HT1080 (cell line): ENCODE data around the gene STMN3. TPM values are rescaled to one million over a fixed set of nuclear protein-coding genes. Genes with fewer than 3 reads are reported as not detected.

Source experiments
- DNase-seq: peaks from one replicate; pipeline ENCODE4 v3.0.0-alpha.2; 2015; ENCODE audit warnings: low read depth
- small RNA-seq: library from RNA; depleted of rRNA; stranded (forward); fragments of <200 nt; gene quantifications from one replicate; pipeline ENCODE3, GENCODE V24; 2014
- total RNA-seq: library from RNA; depleted of rRNA; stranded (reverse); fragments of >200 nt; shearing (Covaris generic); gene quantifications from 2 replicates; pipeline ENCODE4 v1.2.3, GENCODE V29; 2014; rRNA removed

STMN3 gene
- total RNA-seq, 1 experiment from 2014 or later: 33.2 TPM

DNA sequence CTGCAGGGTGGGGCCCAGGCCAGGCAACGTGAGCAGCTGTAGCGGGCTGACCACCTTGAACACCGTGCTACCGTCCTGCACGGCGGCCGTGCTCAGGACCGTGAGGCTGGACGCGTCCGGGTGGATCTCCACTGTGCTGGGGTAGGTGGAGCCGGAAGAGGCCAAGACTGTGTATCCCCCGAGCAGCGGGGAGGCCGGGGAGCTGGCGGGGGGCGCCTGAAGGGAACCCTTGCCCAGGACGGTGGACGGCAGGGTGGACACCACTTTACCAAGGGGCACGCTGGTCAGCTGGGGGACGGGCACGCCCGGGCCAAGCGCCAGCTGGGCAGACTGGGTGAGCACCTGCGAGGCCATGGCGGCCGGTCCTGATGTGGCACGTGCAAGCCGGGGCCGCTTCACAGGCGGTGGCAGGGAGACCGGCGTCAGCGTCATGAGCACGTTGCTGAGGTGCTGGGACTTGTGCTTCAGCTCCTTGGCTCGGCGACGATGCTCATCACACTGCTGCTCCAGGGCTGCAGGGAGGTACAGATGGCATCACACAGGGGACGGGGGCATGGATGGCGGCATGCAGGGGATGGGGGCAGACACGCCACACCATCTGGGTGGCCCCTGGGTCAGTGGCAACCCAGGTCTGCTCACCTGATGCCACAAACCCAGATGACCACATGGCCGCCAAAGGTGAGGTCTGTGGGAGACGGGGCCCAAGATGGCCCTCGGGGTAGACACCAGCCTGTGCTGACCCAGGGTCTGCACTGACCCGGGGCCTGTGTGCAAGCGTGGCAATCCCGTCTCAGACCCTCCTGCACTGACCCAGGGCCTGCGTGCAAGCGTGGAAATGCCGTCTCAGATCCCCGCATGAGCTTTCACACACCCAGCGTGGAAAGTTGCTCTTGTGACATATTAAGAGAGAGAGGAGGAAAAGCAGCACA lies 62.7 kb downstream of the STMN3 start:
- no peak for DNase-seq

Small RNA genes lying within 50 kb of the gene (small RNA-seq; reads per million reads assigned to genes)
- not detected for gene TNFRSF6B

Other genes with a start within 250 kb of the STMN3 start
- gene KCNQ2, start 180.8 kb downstream of the STMN3 start, total RNA-seq: under 0.01 and 0.23 TPM in 2 replicates
- gene EEF1A2, start 154.3 kb downstream of the STMN3 start, total RNA-seq: 203 and 276 TPM in 2 replicates
- 35.3 and 143 TPM in 2 replicates for gene PPDPF, start 132.7 kb downstream of the STMN3 start, total RNA-seq
- gene PTK6, start 116.0 kb downstream of the STMN3 start, total RNA-seq: not detected in 2 replicates
- gene SRMS, start 105.7 kb downstream of the STMN3 start, total RNA-seq: not detected in 2 replicates
- gene FNDC11, start 99.3 kb downstream of the STMN3 start, total RNA-seq: not detected in 2 replicates
- 10.8 and 11.7 TPM in 2 replicates for gene HELZ2, start 79.2 kb downstream of the STMN3 start, total RNA-seq
- gene GMEB2, start 26.3 kb downstream of the STMN3 start, total RNA-seq: 18.3 and 22.0 TPM in 2 replicates
- gene RTEL1, start 4.9 kb upstream of the STMN3 start, total RNA-seq: 13.1 and 19.3 TPM in 2 replicates
- gene TNFRSF6B, start 43.2 kb upstream of the STMN3 start, total RNA-seq: 5.9 and 7.2 TPM in 2 replicates
- 44.6 and 46.2 TPM in 2 replicates for gene ARFRP1, start 54.6 kb upstream of the STMN3 start, total RNA-seq
- 29.1 and 29.6 TPM in 2 replicates for gene ZGPAT, start 54.6 kb upstream of the STMN3 start, total RNA-seq
- 5.8 and 10.3 TPM in 2 replicates for gene LIME1, start 83.2 kb upstream of the STMN3 start, total RNA-seq
- gene SLC2A4RG, start 86.4 kb upstream of the STMN3 start, total RNA-seq: 39.8 and 49.2 TPM in 2 replicates
- gene ZBTB46, start 177.8 kb upstream of the STMN3 start, total RNA-seq: 0.19 and 0.20 TPM in 2 replicates
- gene ABHD16B, start 208.1 kb upstream of the STMN3 start, total RNA-seq: not detected in 2 replicates
- gene TPD52L2, start 211.8 kb upstream of the STMN3 start, total RNA-seq: 119 and 120 TPM in 2 replicates
- 51.4 and 60.0 TPM in 2 replicates for gene DNAJC5, start 241.7 kb upstream of the STMN3 start, total RNA-seq